Stimulated activated memory B cell treated with anti-CD40 and anti-IgM and Interleukin-4, amounts not matched to agents 10 μg/mL and 1 μg/mL and 100 μg/mL, for 72 hours (primary cell): Measurements from ENCODE around the gene CADPS.

ENCODE experiments used
- ATAC-seq: fragments of 150-1000 bp; cut with Tn5 transposase; 2 replicates; pipeline ENCODE4 v1.10.0; 2021
- H3K27ac Mint-ChIP-seq: one replicate; pipeline ENCODE4 v1.8.0; 2022; ENCODE audit warnings: mild to moderate bottlenecking, mixed read lengths
- H3K27me3 Mint-ChIP-seq: one replicate; pipeline ENCODE4 v1.8.0; 2022; ENCODE audit warnings: mixed read lengths
- H3K36me3 Mint-ChIP-seq: one replicate; pipeline ENCODE4 v1.8.0; 2022; ENCODE audit warnings: mixed read lengths
- H3K4me1 Mint-ChIP-seq: one replicate; pipeline ENCODE4 v1.8.0; 2022; ENCODE audit warnings: mixed read lengths
- H3K4me3 Mint-ChIP-seq: one replicate; pipeline ENCODE4 v1.8.0; 2022; ENCODE audit warnings: mild to moderate bottlenecking, moderate library complexity, mixed read lengths
- H3K9me3 Mint-ChIP-seq: one replicate; pipeline ENCODE4 v1.8.0; 2022; ENCODE audit warnings: mixed read lengths

CADPS gene

GRCh38 chr3:62467966-62468722 lies 407.1 kb downstream of the CADPS start:
- Mint-ChIP-seq H3K4me1 (no peaks in the 10 kb centered on the region), H3K36me3 (no peaks in the 10 kb centered on the region), H3K27me3 (no peaks in the 10 kb centered on the region), H3K27ac (no peak overlapping the region), H3K4me3 (no peak overlapping the region), H3K9me3 (no peaks in the 10 kb centered on the region)
- no peak for ATAC-seq

- ATAC-seq, result no peak
- no peaks in the 10 kb centered on the region for H3K27me3 Mint-ChIP-seq
- H3K4me1 Mint-ChIP-seq, result no peaks in the 10 kb centered on the region
- H3K36me3 Mint-ChIP-seq, result no peaks in the 10 kb centered on the region
- H3K4me3 Mint-ChIP-seq, result no peak overlapping the region
- H3K27ac Mint-ChIP-seq, result no peak overlapping the region
- H3K9me3 Mint-ChIP-seq, result no peaks in the 10 kb centered on the region
These were observed 412.4 kb downstream of the CADPS start for GRCh38 chr3:62462788-62463187.

- H3K4me1 Mint-ChIP-seq, result no peaks in the 10 kb centered on the region
- no peak for ATAC-seq
- no peaks in the 10 kb centered on the region for H3K9me3 Mint-ChIP-seq
- H3K27me3 Mint-ChIP-seq, result no peaks in the 10 kb centered on the region
- H3K27ac Mint-ChIP-seq, result no peak overlapping the region
- H3K36me3 Mint-ChIP-seq, result no peaks in the 10 kb centered on the region
- no peak overlapping the region for H3K4me3 Mint-ChIP-seq
These were observed 413.0 kb downstream of the CADPS start for GRCh38 chr3:62462104-62462762.

- H3K4me1 Mint-ChIP-seq, result no peaks in the 10 kb centered on the region
- no peak overlapping the region for H3K27ac Mint-ChIP-seq
- no peak for ATAC-seq
These were observed 420.3 kb downstream of the CADPS start for GRCh38 chr3:62454916-62455315.

GRCh38 chr3:62453448-62453847 lies 421.8 kb downstream of the CADPS start:
- no peak overlapping the region for H3K4me3 Mint-ChIP-seq
- no peak for ATAC-seq
- H3K36me3 Mint-ChIP-seq, result no peaks in the 10 kb centered on the region
- peaks cover 6% of the 10 kb centered on the region for H3K27me3 Mint-ChIP-seq
- H3K9me3 Mint-ChIP-seq, result no peaks in the 10 kb centered on the region
- H3K27ac Mint-ChIP-seq, result no peak overlapping the region
- H3K4me1 Mint-ChIP-seq, result no peaks in the 10 kb centered on the region

More at GRCh38 chr3:62454916-62455315, 420.3 kb downstream of the CADPS start:
- H3K4me3 Mint-ChIP-seq, result no peak overlapping the region
- peaks cover 6% of the 10 kb centered on the region for H3K27me3 Mint-ChIP-seq
- H3K9me3 Mint-ChIP-seq, result no peaks in the 10 kb centered on the region
- no peaks in the 10 kb centered on the region for H3K36me3 Mint-ChIP-seq

- ATAC-seq, result no peak
- Mint-ChIP-seq H3K27me3 (peaks cover 8% of the 10 kb centered on the region), H3K4me3 (no peak overlapping the region), H3K4me1 (peaks cover under 1% of the 10 kb centered on the region), H3K27ac (no peak overlapping the region), H3K9me3 (no peaks in the 10 kb centered on the region), H3K36me3 (no peaks in the 10 kb centered on the region)
These were observed 423.9 kb downstream of the CADPS start for GRCh38 chr3:62451211-62451887.

- no peak overlapping the region for H3K4me3 Mint-ChIP-seq
- no peak overlapping the region for H3K27ac Mint-ChIP-seq
- peaks cover 3% of the 10 kb centered on the region for H3K9me3 Mint-ChIP-seq
- H3K27me3 Mint-ChIP-seq, result peaks cover 8% of the 10 kb centered on the region
- peak; percentile 34 for ATAC-seq
- peaks cover 8% of the 10 kb centered on the region for H3K4me1 Mint-ChIP-seq
- H3K36me3 Mint-ChIP-seq, result no peaks in the 10 kb centered on the region
These were observed 428.8 kb downstream of the CADPS start for GRCh38 chr3:62446337-62446940.

GRCh38 chr3:62445275-62445674 lies 429.9 kb downstream of the CADPS start:
- Mint-ChIP-seq H3K36me3 (no peaks in the 10 kb centered on the region), H3K27me3 (peaks cover 8% of the 10 kb centered on the region), H3K27ac (no peak overlapping the region), H3K4me3 (no peak overlapping the region), H3K9me3 (peaks cover 3% of the 10 kb centered on the region), H3K4me1 (peaks cover 8% of the 10 kb centered on the region)
- no peak for ATAC-seq

GRCh38 chr3:62439978-62440377 lies 435.2 kb downstream of the CADPS start:
- Mint-ChIP-seq H3K4me1 (no peaks in the 10 kb centered on the region), H3K27ac (no peak overlapping the region), H3K4me3 (no peak overlapping the region), H3K27me3 (peaks cover 10% of the 10 kb centered on the region), H3K36me3 (no peaks in the 10 kb centered on the region), H3K9me3 (peaks cover 3% of the 10 kb centered on the region)
- ATAC-seq, result no peak

- peaks cover 10% of the 10 kb centered on the region for H3K27me3 Mint-ChIP-seq
- no peaks in the 10 kb centered on the region for H3K36me3 Mint-ChIP-seq
- H3K9me3 Mint-ChIP-seq, result peaks cover 3% of the 10 kb centered on the region
- H3K4me3 Mint-ChIP-seq, result no peak overlapping the region
- ATAC-seq, result no peak
- no peaks in the 10 kb centered on the region for H3K4me1 Mint-ChIP-seq
- no peak overlapping the region for H3K27ac Mint-ChIP-seq
These were observed 435.9 kb downstream of the CADPS start for GRCh38 chr3:62439176-62439813.

- H3K27me3 Mint-ChIP-seq, result peaks cover 10% of the 10 kb centered on the region
- no peaks in the 10 kb centered on the region for H3K9me3 Mint-ChIP-seq
- no peak for ATAC-seq
- no peaks in the 10 kb centered on the region for H3K4me1 Mint-ChIP-seq
- no peak overlapping the region for H3K27ac Mint-ChIP-seq
- H3K36me3 Mint-ChIP-seq, result no peaks in the 10 kb centered on the region
- H3K4me3 Mint-ChIP-seq, result no peak overlapping the region
These were observed 438.4 kb downstream of the CADPS start for GRCh38 chr3:62436785-62437184.

- H3K4me3 Mint-ChIP-seq, result no peak overlapping the region
- no peaks in the 10 kb centered on the region for H3K4me1 Mint-ChIP-seq
- H3K27me3 Mint-ChIP-seq, result peaks cover 10% of the 10 kb centered on the region
- no peak overlapping the region for H3K27ac Mint-ChIP-seq
- no peak for ATAC-seq
- H3K36me3 Mint-ChIP-seq, result no peaks in the 10 kb centered on the region
- H3K9me3 Mint-ChIP-seq, result no peaks in the 10 kb centered on the region
These were observed 441.8 kb downstream of the CADPS start for GRCh38 chr3:62433396-62433795.

GRCh38 chr3:62421207-62421606 lies 454.0 kb downstream of the CADPS start:
- no peaks in the 10 kb centered on the region for H3K9me3 Mint-ChIP-seq
- H3K27ac Mint-ChIP-seq, result no peak overlapping the region
- H3K36me3 Mint-ChIP-seq, result no peaks in the 10 kb centered on the region
- no peaks in the 10 kb centered on the region for H3K4me1 Mint-ChIP-seq
- H3K27me3 Mint-ChIP-seq, result peaks cover 8% of the 10 kb centered on the region
- no peak overlapping the region for H3K4me3 Mint-ChIP-seq
- ATAC-seq, result no peak

GRCh38 chr3:62416144-62416543 lies 459.1 kb downstream of the CADPS start:
- H3K4me3 Mint-ChIP-seq, result no peak overlapping the region
- H3K27me3 Mint-ChIP-seq, result no peaks in the 10 kb centered on the region
- no peaks in the 10 kb centered on the region for H3K9me3 Mint-ChIP-seq
- no peaks in the 10 kb centered on the region for H3K4me1 Mint-ChIP-seq
- H3K36me3 Mint-ChIP-seq, result no peaks in the 10 kb centered on the region
- no peak for ATAC-seq
- H3K27ac Mint-ChIP-seq, result no peak overlapping the region

- ATAC-seq, result no peak
- H3K27ac Mint-ChIP-seq, result no peak overlapping the region
- H3K27me3 Mint-ChIP-seq, result no peaks in the 10 kb centered on the region
- H3K36me3 Mint-ChIP-seq, result no peaks in the 10 kb centered on the region
- no peaks in the 10 kb centered on the region for H3K9me3 Mint-ChIP-seq
- no peaks in the 10 kb centered on the region for H3K4me1 Mint-ChIP-seq
- no peak overlapping the region for H3K4me3 Mint-ChIP-seq
These were observed 459.9 kb downstream of the CADPS start for GRCh38 chr3:62415312-62415801.
